Measurements from ENCODE around the gene ATPAF2.
"Not testable (repeated sequence)": the region's sequence is repeated elsewhere in the genome, so short reads cannot be mapped to it uniquely, and the experiment has no call there.

Gene ATPAF2

DNA sequence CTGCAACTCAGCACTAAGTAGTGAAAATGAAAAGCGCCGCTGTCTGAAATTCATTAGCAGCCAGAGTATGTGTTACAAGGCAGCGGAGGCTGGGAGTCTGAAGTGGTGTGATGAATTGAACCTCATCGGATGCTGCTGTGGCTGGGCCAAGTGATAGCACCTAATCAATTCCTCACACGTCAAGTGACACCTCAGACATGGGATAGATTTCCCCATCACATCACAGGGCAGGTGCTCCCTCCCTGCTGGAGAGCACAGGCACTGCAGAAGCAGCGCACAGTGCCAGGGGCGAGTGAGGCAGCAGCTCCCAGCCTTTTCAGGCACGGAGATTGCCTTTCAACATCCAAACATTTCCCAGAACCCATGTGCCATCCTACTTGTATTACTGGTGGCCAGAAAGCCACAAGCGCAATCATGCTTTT is 34.1 kb downstream of the ATPAF2 start:
- DNase-seq (ENCODE audit: low spot score), result no peak
- TF ChIP-seq, protein P1, sequence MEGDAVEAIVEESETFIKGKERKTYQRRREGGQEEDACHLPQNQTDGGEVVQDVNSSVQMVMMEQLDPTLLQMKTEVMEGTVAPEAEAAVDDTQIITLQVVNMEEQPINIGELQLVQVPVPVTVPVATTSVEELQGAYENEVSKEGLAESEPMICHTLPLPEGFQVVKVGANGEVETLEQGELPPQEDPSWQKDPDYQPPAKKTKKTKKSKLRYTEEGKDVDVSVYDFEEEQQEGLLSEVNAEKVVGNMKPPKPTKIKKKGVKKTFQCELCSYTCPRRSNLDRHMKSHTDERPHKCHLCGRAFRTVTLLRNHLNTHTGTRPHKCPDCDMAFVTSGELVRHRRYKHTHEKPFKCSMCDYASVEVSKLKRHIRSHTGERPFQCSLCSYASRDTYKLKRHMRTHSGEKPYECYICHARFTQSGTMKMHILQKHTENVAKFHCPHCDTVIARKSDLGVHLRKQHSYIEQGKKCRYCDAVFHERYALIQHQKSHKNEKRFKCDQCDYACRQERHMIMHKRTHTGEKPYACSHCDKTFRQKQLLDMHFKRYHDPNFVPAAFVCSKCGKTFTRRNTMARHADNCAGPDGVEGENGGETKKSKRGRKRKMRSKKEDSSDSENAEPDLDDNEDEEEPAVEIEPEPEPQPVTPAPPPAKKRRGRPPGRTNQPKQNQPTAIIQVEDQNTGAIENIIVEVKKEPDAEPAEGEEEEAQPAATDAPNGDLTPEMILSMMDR (IDR thresholded peaks at IDR 0.05), result no peak
- no peak overlapping the region for H3K4me3 ChIP-seq
- no peak overlapping the region for H3K27ac ChIP-seq

DNA sequence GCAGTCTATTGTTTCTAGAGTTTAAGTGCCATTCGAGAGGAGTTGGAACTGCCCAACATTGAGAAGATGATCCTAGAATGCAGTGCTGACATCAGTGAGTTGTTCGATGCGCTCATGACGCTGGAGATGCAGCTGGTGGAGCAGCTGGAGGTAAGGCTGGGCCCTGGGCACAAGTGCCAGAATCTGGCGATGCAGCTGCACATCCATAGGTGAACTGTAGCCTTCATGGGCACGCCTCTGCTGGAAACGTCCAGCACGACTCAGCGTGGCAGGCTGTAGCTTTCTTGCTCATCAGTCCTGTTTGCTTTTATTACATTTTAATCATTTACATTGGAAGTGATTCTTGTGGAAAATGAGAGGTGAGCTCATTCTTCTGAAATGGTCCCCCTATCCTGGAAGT is 34.6 kb downstream of the ATPAF2 start:
- DNase-seq (ENCODE audit: low spot score), result no peak
- H3K27ac ChIP-seq, result no peak overlapping the region
- H3K4me3 ChIP-seq, result no peak overlapping the region
- TF ChIP-seq, protein P1 (IDR thresholded peaks at IDR 0.05), result no peak

DNA sequence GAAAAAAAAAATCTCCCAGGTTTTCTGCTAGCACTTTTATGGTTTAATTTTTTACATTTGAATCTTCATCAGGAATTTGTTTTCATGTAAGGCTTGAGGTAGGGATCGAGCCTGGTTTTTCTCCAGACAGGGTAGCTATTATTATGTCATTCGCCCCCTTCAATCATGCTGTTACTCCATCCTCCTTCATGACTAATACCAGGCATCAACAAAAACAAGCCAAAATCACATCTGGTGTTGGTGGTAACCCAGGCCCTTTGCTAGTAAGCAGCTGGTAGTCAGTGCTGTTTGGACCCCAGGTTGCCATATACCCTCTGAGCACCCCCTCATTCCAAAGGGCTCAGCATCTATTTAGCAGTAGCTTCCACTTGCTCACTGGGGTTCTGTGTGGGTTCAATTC is 36.8 kb downstream of the ATPAF2 start:
- H3K4me3 ChIP-seq, result no peak overlapping the region
- TF ChIP-seq, protein P1 (IDR thresholded peaks at IDR 0.05), result no peak
- no peak overlapping the region for H3K27ac ChIP-seq
- DNase-seq (ENCODE audit: low spot score), result no peak

DNA sequence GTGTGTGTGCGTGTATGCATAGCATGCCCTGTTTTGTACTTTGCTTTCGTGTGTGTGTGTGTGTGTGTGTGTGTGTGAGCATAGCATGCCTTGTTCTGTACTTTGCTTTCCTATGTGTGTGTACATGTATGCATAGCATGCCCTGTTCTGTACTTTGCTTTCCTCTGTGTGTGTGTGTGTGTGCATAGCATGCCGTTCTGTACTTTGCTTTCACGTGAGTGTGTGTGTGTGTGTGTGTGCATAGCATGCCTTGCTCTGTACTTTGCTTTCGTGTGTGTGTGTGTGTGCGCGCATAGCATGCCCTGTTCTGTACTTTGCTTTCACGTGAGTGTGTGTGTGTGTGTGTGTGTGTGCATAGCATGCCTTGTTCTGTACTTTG is 38.9 kb downstream of the ATPAF2 start:
- TF ChIP-seq, protein P1 (IDR thresholded peaks at IDR 0.05), result no peak
- no peak overlapping the region for H3K27ac ChIP-seq

DNA sequence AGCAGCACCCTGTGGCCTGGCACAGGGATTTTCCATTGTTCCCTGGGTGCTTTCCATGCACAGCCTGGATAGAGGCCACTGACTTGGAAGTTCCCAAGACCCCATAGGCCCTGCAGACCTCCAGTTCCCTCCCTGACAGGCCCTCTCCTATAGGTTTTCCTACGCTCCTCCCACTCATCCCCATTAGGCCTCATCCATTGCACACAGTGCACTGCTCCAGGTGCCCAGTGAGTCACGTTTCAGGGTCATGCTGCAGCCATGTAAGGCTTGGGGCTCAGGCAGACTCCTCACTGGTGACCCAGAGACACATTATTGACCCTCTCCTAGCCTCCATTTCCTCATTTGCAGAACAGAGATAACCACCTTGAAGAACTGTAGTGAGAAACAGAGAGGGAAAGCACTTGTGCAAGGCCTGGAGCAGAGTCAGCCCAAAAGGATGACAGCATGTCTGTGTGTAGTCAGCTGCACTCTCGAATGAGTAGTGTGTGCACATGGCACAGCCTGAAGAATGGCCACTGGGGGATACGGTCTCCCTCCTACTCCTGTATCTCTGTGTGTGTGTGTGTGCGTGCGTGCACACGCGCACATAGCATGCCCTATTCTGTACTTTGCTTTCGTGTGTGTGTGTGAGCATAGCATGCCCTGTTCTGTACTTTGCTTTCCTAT is 39.5 kb downstream of the ATPAF2 start:
- Histone ChIP-seq H3K27ac (no peak overlapping the region), H3K4me3 (no peak overlapping the region)
- DNase-seq (ENCODE audit: low spot score), result no peak
- TF ChIP-seq, protein P1 (IDR thresholded peaks at IDR 0.05), result no peak

More for the DNA sequence above, 38.9 kb downstream of the ATPAF2 start:
- DNase-seq (ENCODE audit: low spot score), result no peak
- H3K4me3 ChIP-seq, result no peak overlapping the region

DNA sequence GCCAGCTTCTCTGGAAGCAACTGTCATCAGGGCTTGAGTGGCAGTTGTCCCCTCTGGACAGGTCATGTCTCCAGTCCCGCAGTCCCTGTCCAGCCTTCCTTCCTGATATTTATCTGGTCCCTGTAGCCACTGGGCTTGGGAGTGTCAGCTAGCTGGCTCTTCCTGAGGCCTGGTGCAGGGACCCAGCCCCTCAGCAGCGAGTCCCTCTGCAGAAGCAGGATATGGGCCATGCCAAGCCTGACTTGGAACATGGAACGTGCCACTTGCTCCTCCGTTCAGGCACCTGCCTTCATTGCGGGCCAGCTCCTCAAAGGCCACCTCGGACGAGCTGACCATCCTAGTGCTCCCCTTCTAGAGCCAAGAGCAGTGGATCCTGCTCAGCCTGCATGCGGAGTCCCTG is 40.0 kb downstream of the ATPAF2 start:
- TF ChIP-seq, protein P1 (IDR thresholded peaks at IDR 0.05), result no peak
- DNase-seq (ENCODE audit: low spot score), result no peak
- H3K27ac ChIP-seq, result no peak overlapping the region

DNA sequence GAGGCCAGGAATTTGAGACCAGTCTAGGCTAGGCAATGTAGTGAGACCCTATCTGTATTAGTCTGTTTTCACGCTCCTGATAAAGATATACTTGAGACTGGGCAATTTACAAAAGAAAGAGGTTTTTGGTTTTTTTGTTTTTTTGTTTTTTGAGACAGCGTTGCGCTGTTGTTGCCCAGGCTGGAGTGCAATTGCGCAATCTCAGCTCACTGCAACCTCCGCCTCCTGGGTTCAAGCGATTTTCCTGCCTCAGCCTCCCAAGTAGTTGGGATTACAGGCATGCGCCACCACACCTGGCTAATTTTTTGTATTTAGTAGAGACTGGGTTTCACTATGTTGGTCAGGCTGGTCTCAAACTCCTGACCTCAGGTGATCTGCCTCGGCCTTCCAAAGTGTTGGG is 43.1 kb downstream of the ATPAF2 start:
- DNase-seq (ENCODE audit: low spot score); H3K4me3 ChIP-seq; H3K27ac ChIP-seq: not testable (repeated sequence)

More for the DNA sequence above, 40.0 kb downstream of the ATPAF2 start:
- no peak overlapping the region for H3K4me3 ChIP-seq
